HUDEP-2 (cell line): ENCODE results near the gene CS.

ENCODE experiments used
- DNase-seq, 76 experiments: peaks; one replicate each; lab custom pipeline; 2025; ENCODE audit not compliant: unreplicated experiment in 76 of 76; lab: John Stamatoyannopoulos, UW

Gene CS

GRCh38 chr12:56255671-56256070, 44.5 kb downstream of the CS start:
- DNase-seq, result no peak

- peak in 64 of 76 experiments; percentile 9 to 85 (median 52) for DNase-seq
These were observed 47.0 kb downstream of the CS start for GRCh38 chr12:56253091-56253490.

- no peak for DNase-seq
These were observed 47.5 kb downstream of the CS start for GRCh38 chr12:56252649-56253048.

GRCh38 chr12:56248711-56249110, 51.4 kb downstream of the CS start:
- no peak for DNase-seq

GRCh38 chr12:56247923-56248322, 52.2 kb downstream of the CS start:
- DNase-seq, result no peak

- DNase-seq, result no peak
These were observed 55.6 kb downstream of the CS start for GRCh38 chr12:56244494-56244893.

GRCh38 chr12:56243731-56244181, 56.4 kb downstream of the CS start:
- peak in 75 of 76 experiments; percentile 49 to 93 (median 81) for DNase-seq

- peak in 1 of 76 experiments; percentile 17 for DNase-seq
These were observed 57.1 kb downstream of the CS start for GRCh38 chr12:56242986-56243385.

- DNase-seq, result peak in 35 of 76 experiments; percentile 2 to 57 (median 30)
These were observed 58.5 kb downstream of the CS start for GRCh38 chr12:56241424-56242303.

- no peak for DNase-seq
These were observed 62.6 kb downstream of the CS start for GRCh38 chr12:56237552-56237951.

GRCh38 chr12:56236985-56237384, 63.1 kb downstream of the CS start:
- no peak for DNase-seq

- DNase-seq, result no peak
These were observed 64.0 kb downstream of the CS start for GRCh38 chr12:56236091-56236490.

- DNase-seq, result no peak
These were observed 65.2 kb downstream of the CS start for GRCh38 chr12:56234746-56235436.

- DNase-seq, result no peak
These were observed 68.9 kb downstream of the CS start for GRCh38 chr12:56231184-56231582.

- no peak for DNase-seq
These were observed 69.5 kb downstream of the CS start for GRCh38 chr12:56230432-56231183.

- DNase-seq, result no peak
These were observed 70.2 kb downstream of the CS start, which contains the start of gene SLC39A5 for GRCh38 chr12:56229916-56230431. Gene SLC39A5 (plus strand): TSS chr12:56230051. CDS start chr12:56231275, 1,224 bp downstream.

GRCh38 chr12:56229082-56229481, 71.0 kb downstream of the CS start:
- no peak for DNase-seq

- no peak for DNase-seq
These were observed 75.2 kb downstream of the CS start for GRCh38 chr12:56224954-56225353.

GRCh38 chr12:56224102-56224701, 75.9 kb downstream of the CS start, which contains the start of gene NABP2:
Gene NABP2 (plus strand): TSS chr12:56224342. CDS start chr12:56224857, 515 bp downstream.
- DNase-seq, result peak in 75 of 76 experiments; percentile 35 to 97 (median 94)

GRCh38 chr12:56223571-56224101, 76.5 kb downstream of the CS start:
- DNase-seq, result peak in 1 of 76 experiments; percentile 64
